ENCODE data around the gene CFC1B.
"Not testable (repeated sequence)": the region's sequence is repeated elsewhere in the genome, so short reads cannot be mapped to it uniquely, and the experiment has no call there.

CFC1B gene

GRCh38 chr2:130520992-130521391 is at the start of gene CFC1B:
Gene CFC1B, plus strand, starts transcription at chr2:130521222. Its CDS starts 263 bp downstream, at chr2:130521485.
- not testable (repeated sequence) for DNase-seq

- not testable (repeated sequence) for DNase-seq
These were observed 29.9 kb upstream of the CFC1B start for GRCh38 chr2:130491073-130491472.

- DNase-seq = not testable (repeated sequence)
These were observed 11.8 kb upstream of the CFC1B start, which contains the start of gene POTEI for GRCh38 chr2:130509228-130509627. Gene POTEI, minus strand, starts transcription at chr2:130509328. Its CDS starts 93 bp downstream, at chr2:130509235.

GRCh38 chr2:130510807-130511746 is 9.9 kb upstream of the CFC1B start:
- DNase-seq = not testable (repeated sequence)

- DNase-seq = not testable (repeated sequence)
These were observed 9.1 kb upstream of the CFC1B start for GRCh38 chr2:130511747-130512451.

- DNase-seq = not testable (repeated sequence)
These were observed 2.4 kb upstream of the CFC1B start for GRCh38 chr2:130518516-130519106.

- DNase-seq = not testable (repeated sequence)
These were observed 1.4 kb downstream of the CFC1B start for GRCh38 chr2:130522390-130522789.

GRCh38 chr2:130527365-130527967 is 6.4 kb downstream of the CFC1B start:
- DNase-seq = not testable (repeated sequence)

- not testable (repeated sequence) for DNase-seq
These were observed 8.5 kb downstream of the CFC1B start for GRCh38 chr2:130529545-130529944.

- not testable (repeated sequence) for DNase-seq
These were observed 9.2 kb downstream of the CFC1B start for GRCh38 chr2:130530212-130530611.

- not testable (repeated sequence) for DNase-seq
These were observed 10.2 kb downstream of the CFC1B start for GRCh38 chr2:130531225-130531624.

- not testable (repeated sequence) for DNase-seq
These were observed 10.7 kb downstream of the CFC1B start for GRCh38 chr2:130531672-130532071.

GRCh38 chr2:130536654-130537053 is 15.6 kb downstream of the CFC1B start:
- DNase-seq = not testable (repeated sequence)

GRCh38 chr2:130538271-130538670 is 17.2 kb downstream of the CFC1B start:
- not testable (repeated sequence) for DNase-seq

- DNase-seq = not testable (repeated sequence)
These were observed 21.8 kb downstream of the CFC1B start for GRCh38 chr2:130542789-130543188.

- not testable (repeated sequence) for DNase-seq
These were observed 22.9 kb downstream of the CFC1B start for GRCh38 chr2:130543785-130544528.

GRCh38 chr2:130544978-130545377 is 24.0 kb downstream of the CFC1B start:
- not testable (repeated sequence) for DNase-seq

- not testable (repeated sequence) for DNase-seq
These were observed 27.4 kb downstream of the CFC1B start for GRCh38 chr2:130548418-130548817.

GRCh38 chr2:130549475-130549874 is 28.5 kb downstream of the CFC1B start:
- not testable (repeated sequence) for DNase-seq

GRCh38 chr2:130554178-130554577 is 33.2 kb downstream of the CFC1B start:
- DNase-seq = not testable (repeated sequence)

- not testable (repeated sequence) for DNase-seq
These were observed 35.4 kb downstream of the CFC1B start for GRCh38 chr2:130556441-130556840.

- DNase-seq = not testable (repeated sequence)
These were observed 45.1 kb downstream of the CFC1B start for GRCh38 chr2:130566165-130566564.
